WI38 (cell line): ENCODE data around the gene CCDC175.

Source experiments
- H3K4me3 ChIP-seq: 2 replicates; pipeline ENCODE4 v1.5.1; 2011; ENCODE audit warnings: low read depth, mild to moderate bottlenecking, control low read depth, low read length
- TF ChIP-seq, protein P1 (sequence below): IDR thresholded peaks from 2 replicates; pipeline ENCODE4 v1.5.1; 2012; ENCODE audit warnings: low read depth, mild to moderate bottlenecking, control low read depth, low read length

Gene CCDC175

DNA sequence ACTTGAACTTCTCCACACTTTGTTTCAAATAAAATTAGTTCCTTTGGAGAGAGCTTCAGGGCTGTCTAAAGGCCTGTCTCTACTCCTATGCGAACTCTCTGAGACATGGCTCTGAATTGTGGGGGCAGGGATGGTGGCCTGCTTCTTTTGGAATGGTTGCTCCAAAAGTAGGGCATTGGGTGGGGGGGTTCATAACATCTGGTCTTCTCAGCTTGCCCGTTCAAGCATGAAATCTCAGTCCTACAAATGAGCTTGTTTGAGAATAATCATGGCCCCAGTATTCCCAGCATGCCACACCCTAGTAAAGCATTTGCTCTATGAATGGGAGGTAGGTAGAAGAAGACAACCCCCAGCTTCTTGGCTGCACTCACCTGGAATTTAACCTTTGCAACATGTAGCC lies 118.1 kb downstream of the CCDC175 start:
- TF ChIP-seq, protein P1, sequence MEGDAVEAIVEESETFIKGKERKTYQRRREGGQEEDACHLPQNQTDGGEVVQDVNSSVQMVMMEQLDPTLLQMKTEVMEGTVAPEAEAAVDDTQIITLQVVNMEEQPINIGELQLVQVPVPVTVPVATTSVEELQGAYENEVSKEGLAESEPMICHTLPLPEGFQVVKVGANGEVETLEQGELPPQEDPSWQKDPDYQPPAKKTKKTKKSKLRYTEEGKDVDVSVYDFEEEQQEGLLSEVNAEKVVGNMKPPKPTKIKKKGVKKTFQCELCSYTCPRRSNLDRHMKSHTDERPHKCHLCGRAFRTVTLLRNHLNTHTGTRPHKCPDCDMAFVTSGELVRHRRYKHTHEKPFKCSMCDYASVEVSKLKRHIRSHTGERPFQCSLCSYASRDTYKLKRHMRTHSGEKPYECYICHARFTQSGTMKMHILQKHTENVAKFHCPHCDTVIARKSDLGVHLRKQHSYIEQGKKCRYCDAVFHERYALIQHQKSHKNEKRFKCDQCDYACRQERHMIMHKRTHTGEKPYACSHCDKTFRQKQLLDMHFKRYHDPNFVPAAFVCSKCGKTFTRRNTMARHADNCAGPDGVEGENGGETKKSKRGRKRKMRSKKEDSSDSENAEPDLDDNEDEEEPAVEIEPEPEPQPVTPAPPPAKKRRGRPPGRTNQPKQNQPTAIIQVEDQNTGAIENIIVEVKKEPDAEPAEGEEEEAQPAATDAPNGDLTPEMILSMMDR = no peak
- H3K4me3 ChIP-seq = no peak overlapping the region

DNA sequence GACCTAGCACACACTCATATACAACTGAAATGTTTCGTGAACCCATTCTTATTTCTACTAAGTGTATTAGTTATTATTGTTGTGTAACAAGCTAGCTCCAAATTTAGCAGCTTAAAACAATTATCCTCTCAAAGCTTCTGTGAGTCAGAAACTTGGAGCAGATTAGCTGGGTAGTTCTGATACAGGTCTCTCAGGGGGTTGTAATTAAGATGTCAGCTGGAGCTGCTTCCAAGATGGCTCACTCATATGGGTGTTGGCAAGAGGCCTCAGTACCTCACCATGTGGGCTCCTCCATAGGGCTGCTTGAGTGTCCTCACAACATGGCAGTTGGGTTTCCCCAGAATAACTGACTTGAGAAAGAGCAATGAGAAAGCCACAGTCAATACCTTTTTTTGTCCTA lies 121.2 kb downstream of the CCDC175 start:
- TF ChIP-seq, protein P1 = no peak
- H3K4me3 ChIP-seq = no peak overlapping the region
